K562 (cell line): ENCODE data around the gene CLCF1. TPM values are rescaled to one million over a fixed set of nuclear protein-coding genes. Genes with fewer than 3 reads are reported as not detected.

Experiments
- BACH1 ChIP-seq: fragments of 200-800 bp; sonication (Bioruptor generic); IDR thresholded peaks from 2 replicates; pipeline ENCODE4 v1.6.1; 2016; ENCODE audit warnings: missing genetic modification characterization, missing compliant biosample characterization
- CBFA2T3 ChIP-seq: fragments of 450-650 bp; IDR thresholded peaks from 2 replicates; pipeline ENCODE4 v1.6.1; 2017
- CC2D1A ChIP-seq: fragments of 450-650 bp; IDR thresholded peaks from 2 replicates; pipeline ENCODE4 v1.6.1; 2017; ENCODE audit warnings: mild to moderate bottlenecking
- CCNT2 ChIP-seq: IDR thresholded peaks from 2 replicates; pipeline ENCODE4 v1.6.1; 2011; ENCODE audit warnings: borderline replicate concordance, low read depth, mild to moderate bottlenecking, moderate library complexity, mixed read lengths, low read length; ENCODE audit not compliant: insufficient read length; ENCODE audit errors: extremely low read depth
- HMG20A ChIP-seq: fragments of 450-650 bp; formaldehyde crosslinking; conservative IDR thresholded peaks from 2 replicates; pipeline ENCODE4 v1.4.0; 2020; ENCODE audit warnings: mild to moderate bottlenecking, mixed read lengths
- MCM7 ChIP-seq, 2 experiments: fragments of 450-650 bp; IDR thresholded peaks; 2 replicates each; pipeline ENCODE4 v1.6.1; 2016 to 2018
- MED1 ChIP-seq: sonication (generic); formaldehyde crosslinking; IDR thresholded peaks from 2 replicates; pipeline ENCODE4 v1.8.1; 2023; ENCODE audit warnings: missing genetic modification reagents, borderline replicate concordance
- NR2C1 ChIP-seq, 2 experiments: fragments of 450-650 bp; IDR thresholded peaks; 2 replicates each; pipeline ENCODE4 v1.6.1; 2017; ENCODE audit warnings: mild to moderate bottlenecking in 2 of 2, antibody characterized with exemption in 1 of 2, inconsistent platforms in 1 of 2, missing compliant biosample characterization in 1 of 2, missing genetic modification characterization in 1 of 2
- PHTF2 ChIP-seq: fragments of 250-450 bp; sonication (Bioruptor Pico); IDR thresholded peaks from 2 replicates; pipeline ENCODE4 v1.5.0; 2021; ENCODE audit warnings: mild to moderate bottlenecking
- PML ChIP-seq: IDR thresholded peaks from 2 replicates; pipeline ENCODE4 v1.6.1; 2012; ENCODE audit warnings: low read length, inconsistent platforms
- PYGO2 ChIP-seq: fragments of 450-650 bp; IDR thresholded peaks from 2 replicates; pipeline ENCODE4 v1.6.1; 2016; ENCODE audit warnings: mild to moderate bottlenecking, missing genetic modification characterization, moderate library complexity, missing compliant biosample characterization
- RNF2 ChIP-seq: sonication (generic); IDR thresholded peaks from 2 replicates; pipeline ENCODE4 v1.6.1; 2016
- SIN3A ChIP-seq, 2 experiments: fragments of 150-350 bp in 1 of 2; IDR thresholded peaks; 2 replicates each; pipeline ENCODE4 v1.6.1; 2011 to 2016; ENCODE audit warnings: borderline replicate concordance in 2 of 2, low read depth in 2 of 2, low read length in 2 of 2, mild to moderate bottlenecking in 2 of 2, moderate library complexity in 2 of 2; ENCODE audit not compliant: control insufficient read depth in 1 of 2
- THRAP3 ChIP-seq: fragments of 450-650 bp; IDR thresholded peaks from 2 replicates; pipeline ENCODE4 v1.6.1; 2016; ENCODE audit warnings: mild to moderate bottlenecking, inconsistent platforms, borderline replicate concordance
- TSHZ1 ChIP-seq: fragments of 250-450 bp; sonication (Bioruptor Pico); IDR thresholded peaks from 2 replicates; pipeline ENCODE4 v1.4.0; 2020; ENCODE audit warnings: mild to moderate bottlenecking, moderate library complexity
- ZNF41 ChIP-seq: fragments of 250-450 bp; sonication (Bioruptor Pico); conservative IDR thresholded peaks from 2 replicates; pipeline ENCODE4 v1.4.0; 2020; ENCODE audit warnings: mild to moderate bottlenecking
- polyA plus RNA-seq, 8 experiments: library from polyadenylated mRNA; depleted of rRNA in 4 of 8; stranded (reverse) in 5 of 8; unstranded in 3 of 8; fragments of >200 nt; fragmentation: Nextera tagmentation in 2 of 8; fragmentation: Illumina TruSeq in 1 of 8; extraction: Ambion mirVana in 2 of 8; extraction: Trizol in 1 of 8; gene quantifications; 2 replicates each; pipeline versions ENCODE4 v1.2.1 to v1.2.3, GENCODE V29; 2011 to 2014; ENCODE audit warnings: inconsistent platforms in 1 of 8, missing spikeins in 1 of 8
- total RNA-seq, 7 experiments: library from RNA; depleted of rRNA in 6 of 7; stranded (reverse); fragments of >200 nt in 6 of 7; fragmentation: Illumina TruSeq in 2 of 7; extraction: Trizol in 2 of 7; gene quantifications; 2 replicates each; pipeline versions ENCODE4 v1.2.1 to v1.2.3, GENCODE V29; 2011 to 2021; ENCODE audit warnings: low replicate concordance in 1 of 7
- TF ChIP-seq, protein P1 (sequence below): fragments of 450-650 bp; formaldehyde crosslinking; IDR thresholded peaks from 2 replicates; pipeline ENCODE4 v1.4.0; 2020; ENCODE audit warnings: mild to moderate bottlenecking, moderate library complexity
- TF ChIP-seq, protein P2 (sequence below): fragments of 250-450 bp; sonication (Bioruptor Pico); IDR thresholded peaks from 2 replicates; pipeline ENCODE4 v1.9.0; 2021; ENCODE audit warnings: mild to moderate bottlenecking
- TF ChIP-seq, protein P3 (sequence below), 2 experiments: fragments of 250-450 bp in 1 of 2; fragments of 450-650 bp in 1 of 2; sonication (Bioruptor Pico) in 1 of 2; IDR thresholded peaks; 2 replicates each; pipeline versions ENCODE4 v1.6.1 to v1.8.0; 2016 to 2021; ENCODE audit warnings: mild to moderate bottlenecking in 2 of 2, moderate library complexity in 2 of 2, missing compliant biosample characterization in 1 of 2, missing genetic modification characterization in 1 of 2
- TF ChIP-seq, protein P4 (sequence below), 2 experiments: fragments of 450-650 bp in 1 of 2; sonication (generic) in 1 of 2; formaldehyde crosslinking in 1 of 2; IDR thresholded peaks in 1 of 2; conservative IDR thresholded peaks in 1 of 2; 2 replicates each; pipeline versions ENCODE4 v1.6.1 to v1.8.1; 2016 to 2023; ENCODE audit warnings: mild to moderate bottlenecking in 2 of 2, moderate library complexity in 2 of 2, inconsistent platforms in 1 of 2, missing genetic modification reagents in 1 of 2

The CLCF1 gene
- total and polyA plus RNA-seq, 9 of the 15 experiments (the other 6 are each of a cell fraction or from before 2014, with no cell fraction given), result 0.49 to 5.8 (median 3.0) TPM

DNA sequence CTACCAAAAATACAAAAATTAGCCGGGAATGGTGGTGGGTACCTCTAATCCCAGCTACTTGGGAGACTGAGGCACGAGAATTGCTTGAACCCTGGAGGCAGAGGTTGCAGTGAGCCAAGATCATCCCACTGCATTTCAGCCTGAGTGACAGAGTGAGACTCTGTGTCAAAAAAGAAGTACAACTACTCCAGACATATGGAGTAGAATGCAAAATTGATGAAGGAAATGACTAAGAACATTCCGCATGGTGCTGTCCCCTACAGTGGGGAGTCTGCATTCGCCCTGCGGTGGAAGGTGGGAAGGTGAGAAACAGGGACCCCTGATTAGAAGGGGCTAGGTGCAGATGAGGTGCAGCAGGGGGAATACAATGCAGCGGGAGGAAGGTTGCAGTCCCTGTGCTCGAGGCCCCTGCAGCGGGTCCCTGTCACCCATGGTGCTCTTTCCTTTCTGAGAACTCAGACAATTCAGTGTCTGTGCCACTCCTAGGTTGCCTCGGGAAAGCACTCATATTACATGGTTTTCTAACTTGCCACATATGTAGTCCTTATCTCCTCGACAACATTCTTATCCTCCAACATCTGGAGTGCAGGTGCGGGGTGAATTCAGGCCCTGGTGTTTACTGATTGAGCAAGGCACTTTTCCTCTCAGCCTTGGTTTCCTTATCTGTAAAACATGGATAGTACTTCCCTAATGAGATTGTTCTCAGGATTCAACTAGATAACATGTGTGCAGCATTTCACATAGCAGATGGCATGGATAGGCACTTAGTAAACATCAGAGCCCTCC, 25.2 kb downstream of the CLCF1 start (continued):
- 0 out of 2 replicates have a peak, but pooled peaks have one; percentile 64 for TF ChIP-seq TSHZ1 (CRISPR knock-in tag)
- no peak for TF ChIP-seq PHTF2 (CRISPR knock-in tag)
- TF ChIP-seq RNF2, result peak; percentile 76
- peak; percentile 98 for TF ChIP-seq PML
- peak; percentile 99 for TF ChIP-seq CBFA2T3
- TF ChIP-seq MED1 (CRISPR knock-in tag), result no peak
- no peak for TF ChIP-seq MCM7 (IDR thresholded peaks at IDR 0.05)
- TF ChIP-seq, protein P1, sequence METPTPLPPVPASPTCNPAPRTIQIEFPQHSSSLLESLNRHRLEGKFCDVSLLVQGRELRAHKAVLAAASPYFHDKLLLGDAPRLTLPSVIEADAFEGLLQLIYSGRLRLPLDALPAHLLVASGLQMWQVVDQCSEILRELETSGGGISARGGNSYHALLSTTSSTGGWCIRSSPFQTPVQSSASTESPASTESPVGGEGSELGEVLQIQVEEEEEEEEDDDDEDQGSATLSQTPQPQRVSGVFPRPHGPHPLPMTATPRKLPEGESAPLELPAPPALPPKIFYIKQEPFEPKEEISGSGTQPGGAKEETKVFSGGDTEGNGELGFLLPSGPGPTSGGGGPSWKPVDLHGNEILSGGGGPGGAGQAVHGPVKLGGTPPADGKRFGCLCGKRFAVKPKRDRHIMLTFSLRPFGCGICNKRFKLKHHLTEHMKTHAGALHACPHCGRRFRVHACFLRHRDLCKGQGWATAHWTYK, result 0 out of 2 replicates have a peak, but pooled peaks have one; percentile 53
- no peak for TF ChIP-seq NR2C1 (IDR thresholded peaks at IDR 0.05)
- peak; percentile 80 for TF ChIP-seq NR2C1 (tag; IDR thresholded peaks at IDR 0.05)
- TF ChIP-seq PYGO2 (tag), result peak; percentile 78; the same call in 1 of the 2 replicates
- TF ChIP-seq CCNT2, result peak; percentile 95
- TF ChIP-seq, protein P2, sequence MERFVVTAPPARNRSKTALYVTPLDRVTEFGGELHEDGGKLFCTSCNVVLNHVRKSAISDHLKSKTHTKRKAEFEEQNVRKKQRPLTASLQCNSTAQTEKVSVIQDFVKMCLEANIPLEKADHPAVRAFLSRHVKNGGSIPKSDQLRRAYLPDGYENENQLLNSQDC (CRISPR knock-in tag), result no peak
- TF ChIP-seq HMG20A, result no peak
- peak; percentile 92 for TF ChIP-seq CC2D1A
- TF ChIP-seq ZNF41 (CRISPR knock-in tag), result 0 out of 2 replicates have a peak, but pooled peaks have one; percentile 54
- TF ChIP-seq, protein P3, sequence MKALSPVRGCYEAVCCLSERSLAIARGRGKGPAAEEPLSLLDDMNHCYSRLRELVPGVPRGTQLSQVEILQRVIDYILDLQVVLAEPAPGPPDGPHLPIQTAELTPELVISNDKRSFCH (CRISPR knock-in tag; IDR thresholded peaks at IDR 0.05), result no peak
- TF ChIP-seq, protein P3 (tag; IDR thresholded peaks at IDR 0.05), result 0 out of 2 replicates have a peak, but pooled peaks have one; percentile 23
- TF ChIP-seq SIN3A (IDR thresholded peaks at IDR 0.05; ENCODE audit: borderline replicate concordance in 2 of 2, control insufficient read depth in 1 of 2, low read depth in 2 of 2, low read length in 2 of 2), result no peak
- TF ChIP-seq BACH1 (tag), result 0 out of 2 replicates have a peak, but pooled peaks have one; percentile 34
- TF ChIP-seq, protein P4, sequence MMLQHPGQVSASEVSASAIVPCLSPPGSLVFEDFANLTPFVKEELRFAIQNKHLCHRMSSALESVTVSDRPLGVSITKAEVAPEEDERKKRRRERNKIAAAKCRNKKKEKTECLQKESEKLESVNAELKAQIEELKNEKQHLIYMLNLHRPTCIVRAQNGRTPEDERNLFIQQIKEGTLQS (IDR thresholded peaks at IDR 0.05), result 0 out of 2 replicates have a peak, but pooled peaks have one; percentile 22
- TF ChIP-seq, protein P4 (CRISPR knock-in tag; conservative IDR thresholded peaks at IDR 0.05), result no peak
- no peak for TF ChIP-seq THRAP3
